BLaER1 (cell line): Measurements from ENCODE around the gene WNT8A.
"Not testable (repeated sequence)": the region's sequence is repeated elsewhere in the genome, so short reads cannot be mapped to it uniquely, and the experiment has no call there.

ENCODE experiments used
- H3K27ac ChIP-seq: shearing (Covaris generic); formaldehyde crosslinking; 2 replicates; pipeline ENCODE4 v1.8.1; 2022
- H3K27me3 ChIP-seq: shearing (Covaris generic); formaldehyde crosslinking; 2 replicates; pipeline ENCODE4 v1.8.1; 2022
- H3K36me3 ChIP-seq: shearing (Covaris generic); formaldehyde crosslinking; 2 replicates; pipeline ENCODE4 v1.8.1; 2022
- H3K4me1 ChIP-seq: shearing (Covaris generic); formaldehyde crosslinking; 2 replicates; pipeline ENCODE4 v1.8.1; 2022
- H3K4me2 ChIP-seq: shearing (Covaris generic); formaldehyde crosslinking; 2 replicates; pipeline ENCODE4 v1.8.1; 2022
- H3K4me3 ChIP-seq: shearing (Covaris generic); formaldehyde crosslinking; 2 replicates; pipeline ENCODE4 v1.8.1; 2022
- H3K9ac ChIP-seq: shearing (Covaris generic); formaldehyde crosslinking; 2 replicates; pipeline ENCODE4 v1.8.1; 2022
- H3K9me3 ChIP-seq: shearing (Covaris generic); formaldehyde crosslinking; 2 replicates; pipeline ENCODE4 v1.8.1; 2022
- H4K20me1 ChIP-seq: shearing (Covaris generic); formaldehyde crosslinking; 2 replicates; pipeline ENCODE4 v1.8.1; 2022
- Cebpa-rat ChIP-seq: shearing (Covaris generic); IDR thresholded peaks from 2 replicates; pipeline ENCODE4 v1.8.1; 2022

WNT8A gene, protein sequence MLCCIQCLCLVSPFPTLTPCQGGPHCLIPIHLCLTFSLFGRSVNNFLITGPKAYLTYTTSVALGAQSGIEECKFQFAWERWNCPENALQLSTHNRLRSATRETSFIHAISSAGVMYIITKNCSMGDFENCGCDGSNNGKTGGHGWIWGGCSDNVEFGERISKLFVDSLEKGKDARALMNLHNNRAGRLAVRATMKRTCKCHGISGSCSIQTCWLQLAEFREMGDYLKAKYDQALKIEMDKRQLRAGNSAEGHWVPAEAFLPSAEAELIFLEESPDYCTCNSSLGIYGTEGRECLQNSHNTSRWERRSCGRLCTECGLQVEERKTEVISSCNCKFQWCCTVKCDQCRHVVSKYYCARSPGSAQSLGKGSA

DNA sequence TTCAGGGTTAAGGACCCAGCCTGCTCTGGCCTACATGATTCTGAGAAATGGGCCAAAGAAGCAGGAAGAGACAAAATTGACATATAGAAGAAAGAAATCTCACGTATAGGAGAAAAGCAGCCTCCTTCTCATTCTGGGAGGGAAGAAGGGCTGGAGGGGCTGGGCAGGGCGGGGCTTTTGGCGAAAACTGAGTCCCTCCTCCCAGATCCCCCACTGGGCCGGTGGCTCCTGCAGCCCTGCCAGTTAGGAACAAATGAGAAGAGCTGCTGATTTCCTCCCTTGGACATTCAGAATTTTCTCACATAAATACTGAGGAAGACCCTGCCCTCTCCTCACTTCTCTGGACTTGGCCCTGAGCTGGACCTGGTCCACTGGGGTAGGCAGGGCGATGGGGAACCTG lies at the start of gene WNT8A:
Gene WNT8A, plus strand, starts transcription at position 332 of the 400 bp plus-strand sequence. CDS start 95 bp downstream, outside the sequence.
- Histone ChIP-seq H3K36me3 (no peaks in the 10 kb centered on the region), H3K4me1 (peaks cover 8% of the 10 kb centered on the region), H3K9me3 (no peaks in the 10 kb centered on the region), H3K9ac (no peak within 1 kb of the TSS), H4K20me1 (no peaks in the 10 kb centered on the region), H3K27me3 (no peaks in the 10 kb centered on the region), H3K4me2 (no peak within 1 kb of the TSS), H3K27ac (no peak within 1 kb of the TSS), H3K4me3 (no peak within 1 kb of the TSS)
- no peak for TF ChIP-seq Cebpa-rat

DNA sequence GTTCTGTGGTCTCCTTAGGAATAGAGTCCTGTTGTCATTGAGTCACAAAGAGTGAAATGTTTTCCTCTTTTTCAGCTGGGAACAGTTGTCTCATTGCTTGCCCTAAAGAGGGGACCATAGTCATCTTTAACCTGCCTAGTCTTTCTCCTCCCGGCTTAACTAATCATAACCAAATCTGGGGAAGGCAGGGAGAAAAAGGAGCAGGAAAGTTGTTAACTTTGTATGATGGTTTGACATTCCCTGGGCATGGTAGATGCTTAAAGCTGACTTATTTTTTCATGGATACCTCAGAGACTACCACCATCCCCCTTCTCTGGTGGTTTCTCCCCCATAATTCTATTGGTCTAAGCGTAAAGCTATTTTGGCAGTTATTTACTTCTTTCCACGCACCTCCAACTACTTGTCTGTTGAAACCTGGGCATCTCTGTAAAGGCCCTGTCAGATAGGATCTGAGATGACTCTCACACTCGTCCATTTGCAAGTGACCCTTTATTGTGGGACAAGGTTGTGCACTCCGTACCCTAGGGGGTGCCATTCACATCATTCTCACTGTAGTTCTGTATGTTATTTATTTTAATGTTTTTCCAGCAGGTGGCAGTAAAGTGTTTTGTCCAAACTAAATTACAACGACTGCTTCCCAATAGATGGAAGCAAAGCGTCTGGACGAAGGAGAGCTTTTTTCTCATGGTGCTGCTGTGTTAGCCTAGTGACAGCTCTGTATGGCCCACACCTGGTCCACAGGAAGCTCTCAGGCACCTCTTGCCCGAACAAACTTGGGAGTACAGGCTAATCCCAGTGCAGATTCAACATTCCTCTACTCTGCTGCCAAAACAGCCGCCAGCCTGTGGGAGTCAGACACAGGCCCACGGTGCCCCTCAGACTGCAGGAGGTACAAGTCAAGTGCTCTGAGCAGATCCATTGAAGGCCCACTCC lies 48.0 kb upstream of the WNT8A start:
- Histone ChIP-seq H3K36me3 (no peaks in the 10 kb centered on the region), H3K27me3 (no peaks in the 10 kb centered on the region), H3K4me2 (0 out of 2 replicates have a peak overlapping the region, but pooled peaks have one; percentile 11), H3K9me3 (no peaks in the 10 kb centered on the region), H3K4me1 (peaks cover 19% of the 10 kb centered on the region), H3K9ac (no peak overlapping the region), H4K20me1 (peaks cover 19% of the 10 kb centered on the region), H3K27ac (no peak overlapping the region), H3K4me3 (no peak overlapping the region)
- TF ChIP-seq Cebpa-rat = no peak

DNA sequence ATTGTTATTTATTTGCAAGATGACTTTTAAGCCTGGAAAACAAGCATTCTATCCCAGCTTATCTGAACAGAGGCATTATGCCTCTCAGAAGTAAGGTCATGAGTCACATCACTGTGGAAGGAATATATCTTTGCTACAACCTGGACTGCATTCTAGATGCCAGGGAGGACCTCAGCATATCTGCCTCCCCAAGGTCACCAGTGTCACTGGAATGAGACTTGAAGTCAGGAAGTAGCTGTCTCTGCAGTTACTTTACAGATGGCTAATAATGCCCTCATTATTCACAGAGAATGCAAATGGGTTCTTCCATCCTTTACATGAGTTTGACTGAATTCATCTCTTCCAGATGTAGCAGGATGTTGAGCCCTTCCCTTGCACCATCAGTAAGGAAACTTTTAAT lies 46.6 kb upstream of the WNT8A start:
- H3K4me2 ChIP-seq = no peak overlapping the region
- H3K27ac ChIP-seq = no peak overlapping the region

DNA sequence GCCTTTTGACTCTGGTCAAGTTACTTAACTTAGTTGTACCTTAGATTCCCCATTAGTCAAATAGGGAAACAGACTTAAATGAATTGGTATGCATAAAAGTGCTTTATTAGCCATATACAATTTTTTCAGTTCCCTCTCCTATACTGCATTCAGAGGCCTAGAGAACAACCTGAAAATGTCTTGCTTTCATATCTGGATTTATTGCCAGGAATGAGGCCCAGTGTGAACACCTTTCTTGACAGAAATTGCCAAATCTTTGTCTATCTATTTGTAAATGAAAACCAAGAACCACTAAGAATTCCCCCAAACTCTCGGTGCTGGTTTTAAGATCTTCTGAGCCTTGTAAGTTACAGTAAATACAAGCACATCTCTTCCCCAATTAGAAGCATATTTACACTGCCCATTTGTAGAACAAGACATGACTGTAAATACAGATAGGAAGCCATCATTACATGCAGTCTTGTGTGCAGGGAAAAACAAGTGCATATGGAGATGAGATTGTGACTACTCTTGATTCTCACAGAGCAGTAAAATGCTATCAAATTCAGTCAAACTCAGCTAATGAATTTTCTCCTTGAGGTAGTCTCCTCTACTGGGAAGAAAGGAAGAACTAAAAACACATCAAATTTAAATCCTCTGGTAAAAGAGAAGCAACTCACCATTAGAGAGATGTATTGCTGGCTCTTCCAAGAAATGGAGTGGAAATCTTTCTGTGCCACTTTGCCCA lies 45.8 kb upstream of the WNT8A start:
- no peaks in the 10 kb centered on the region for H4K20me1 ChIP-seq
- H3K4me2 ChIP-seq = no peak overlapping the region
- H3K4me3 ChIP-seq = no peak overlapping the region
- no peak overlapping the region for H3K9ac ChIP-seq
- no peaks in the 10 kb centered on the region for H3K27me3 ChIP-seq
- peaks cover 13% of the 10 kb centered on the region for H3K4me1 ChIP-seq
- no peak overlapping the region for H3K27ac ChIP-seq
- H3K9me3 ChIP-seq = no peaks in the 10 kb centered on the region
- no peak for TF ChIP-seq Cebpa-rat
- no peaks in the 10 kb centered on the region for H3K36me3 ChIP-seq

More for the DNA sequence above, 46.6 kb upstream of the WNT8A start:
- H3K9me3 ChIP-seq = no peaks in the 10 kb centered on the region
- H3K4me1 ChIP-seq = peaks cover 13% of the 10 kb centered on the region
- no peak for TF ChIP-seq Cebpa-rat
- no peak overlapping the region for H3K9ac ChIP-seq
- H3K27me3 ChIP-seq = no peaks in the 10 kb centered on the region
- H3K4me3 ChIP-seq = no peak overlapping the region
- no peaks in the 10 kb centered on the region for H3K36me3 ChIP-seq
- peaks cover 5% of the 10 kb centered on the region for H4K20me1 ChIP-seq

DNA sequence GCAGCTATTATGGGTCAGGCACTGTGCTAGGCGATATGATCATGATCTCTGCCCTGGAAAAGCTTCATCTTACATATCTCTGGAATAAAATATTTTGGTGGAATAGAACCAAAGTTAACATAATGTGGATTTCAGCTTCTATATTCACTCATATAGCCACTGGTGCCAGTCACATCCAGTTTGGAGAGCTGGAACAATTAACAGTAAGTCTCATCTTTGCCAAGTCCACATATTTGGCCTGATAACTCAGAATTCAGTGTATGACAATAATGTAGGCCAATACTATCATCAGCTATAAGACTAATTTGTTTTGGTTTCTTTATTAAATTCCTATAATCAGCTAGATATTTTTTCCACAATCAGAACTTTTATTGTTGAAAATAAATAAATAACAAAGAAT lies 45.0 kb upstream of the WNT8A start:
- no peaks in the 10 kb centered on the region for H3K9me3 ChIP-seq
- H3K4me1 ChIP-seq = peaks cover 8% of the 10 kb centered on the region
- no peak overlapping the region for H3K9ac ChIP-seq
- no peaks in the 10 kb centered on the region for H3K27me3 ChIP-seq
- TF ChIP-seq Cebpa-rat = no peak
- no peaks in the 10 kb centered on the region for H4K20me1 ChIP-seq
- no peak overlapping the region for H3K4me2 ChIP-seq
- no peaks in the 10 kb centered on the region for H3K36me3 ChIP-seq
- H3K27ac ChIP-seq = no peak overlapping the region
- no peak overlapping the region for H3K4me3 ChIP-seq

DNA sequence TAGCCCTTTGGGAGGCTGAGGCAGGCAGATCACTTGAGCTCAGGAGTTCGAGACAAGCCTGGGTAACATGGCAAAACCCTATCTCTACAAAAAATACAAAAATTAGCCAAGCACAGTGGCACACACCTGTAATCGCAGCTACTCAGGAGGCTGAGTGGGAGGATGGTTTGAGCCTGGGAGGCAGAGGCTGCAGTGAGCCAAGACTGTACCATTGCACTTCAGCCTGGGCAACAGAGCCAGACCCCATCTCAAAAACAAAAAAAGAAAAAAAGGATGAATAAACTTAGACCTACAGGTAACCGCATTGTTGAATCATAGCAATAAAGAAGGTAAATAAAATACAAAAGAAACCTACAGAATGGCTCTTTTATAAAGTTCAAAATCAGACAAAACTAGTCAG lies 38.5 kb upstream of the WNT8A start:
- not testable (repeated sequence) for H4K20me1 ChIP-seq, H3K4me2 ChIP-seq, H3K27me3 ChIP-seq, H3K27ac ChIP-seq, H3K9ac ChIP-seq, H3K4me3 ChIP-seq, H3K36me3 ChIP-seq
- Histone ChIP-seq H3K4me1 (peaks cover 17% of the 10 kb centered on the region; the same call in 1 of the 2 replicates), H3K9me3 (peaks cover 10% of the 10 kb centered on the region; the same call in 1 of the 2 replicates)

DNA sequence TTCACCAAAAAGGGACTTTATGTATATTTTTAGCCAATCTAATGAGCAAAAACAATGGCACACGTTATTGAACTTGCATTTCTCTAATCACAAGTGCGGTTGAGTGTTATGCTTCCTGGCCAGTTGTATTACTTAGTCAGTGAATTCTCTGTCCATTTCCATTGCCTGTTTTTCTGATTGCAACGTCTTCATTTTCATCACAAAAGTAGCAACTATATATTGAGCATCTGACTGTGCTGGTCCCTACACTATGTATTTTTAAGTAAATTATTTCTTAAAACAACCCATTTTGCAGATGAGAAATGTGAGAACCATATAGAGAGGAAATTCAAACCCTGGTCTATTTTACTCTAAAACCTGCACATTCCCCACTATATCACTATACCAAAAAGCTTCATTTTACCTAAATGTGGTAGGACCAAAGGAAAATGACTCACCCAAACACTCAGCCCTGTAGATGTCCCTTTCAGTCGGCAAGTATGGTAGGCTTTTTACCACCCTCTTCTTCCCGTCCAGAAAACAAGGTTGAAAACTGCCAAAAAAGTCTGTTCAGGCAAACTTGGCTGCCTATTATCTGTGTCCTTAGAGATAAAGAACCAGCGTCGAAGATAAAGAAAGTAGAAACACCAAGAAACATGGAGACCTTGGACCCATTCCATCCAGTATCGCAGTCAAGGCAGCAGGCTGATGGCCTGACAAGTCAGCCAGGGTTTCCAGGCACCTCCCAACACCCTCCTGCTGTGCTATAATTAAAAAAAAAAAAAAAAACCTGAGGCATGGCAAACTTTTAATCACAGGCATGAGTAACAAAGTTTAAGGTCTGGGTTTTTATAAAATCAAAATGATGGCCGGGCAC lies 32.2 kb upstream of the WNT8A start:
- no peaks in the 10 kb centered on the region for H3K27me3 ChIP-seq
- H3K4me2 ChIP-seq = no peak overlapping the region
- H3K4me3 ChIP-seq = no peak overlapping the region
- no peak overlapping the region for H3K9ac ChIP-seq
- no peaks in the 10 kb centered on the region for H3K4me1 ChIP-seq
- H3K36me3 ChIP-seq = no peaks in the 10 kb centered on the region
- H3K27ac ChIP-seq = no peak overlapping the region
- TF ChIP-seq Cebpa-rat = no peak
- no peaks in the 10 kb centered on the region for H4K20me1 ChIP-seq
- no peaks in the 10 kb centered on the region for H3K9me3 ChIP-seq

DNA sequence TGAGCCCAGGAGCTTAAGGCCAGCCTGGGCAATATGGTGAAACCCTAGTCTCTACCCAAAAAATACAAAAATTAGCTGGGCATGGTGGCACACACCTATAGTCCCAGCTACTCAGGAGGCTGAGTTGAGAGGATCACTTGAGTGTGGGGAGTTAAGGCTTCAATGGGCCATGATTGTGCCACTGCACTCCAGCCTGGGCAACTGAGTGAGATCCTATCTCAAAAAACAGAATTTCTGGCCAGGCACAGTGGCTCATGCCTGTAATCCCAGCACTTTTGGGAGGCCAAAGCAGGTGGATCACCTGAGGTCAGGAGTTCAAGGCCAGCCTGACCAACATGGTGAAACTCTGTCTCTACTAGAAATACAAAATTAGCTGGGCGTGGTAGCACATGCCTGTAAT lies 31.1 kb upstream of the WNT8A start:
- H3K27me3 ChIP-seq, H3K27ac ChIP-seq, H3K9ac ChIP-seq, H4K20me1 ChIP-seq, H3K4me1 ChIP-seq, H3K36me3 ChIP-seq, H3K4me2 ChIP-seq, H3K9me3 ChIP-seq, H3K4me3 ChIP-seq: not testable (repeated sequence)

DNA sequence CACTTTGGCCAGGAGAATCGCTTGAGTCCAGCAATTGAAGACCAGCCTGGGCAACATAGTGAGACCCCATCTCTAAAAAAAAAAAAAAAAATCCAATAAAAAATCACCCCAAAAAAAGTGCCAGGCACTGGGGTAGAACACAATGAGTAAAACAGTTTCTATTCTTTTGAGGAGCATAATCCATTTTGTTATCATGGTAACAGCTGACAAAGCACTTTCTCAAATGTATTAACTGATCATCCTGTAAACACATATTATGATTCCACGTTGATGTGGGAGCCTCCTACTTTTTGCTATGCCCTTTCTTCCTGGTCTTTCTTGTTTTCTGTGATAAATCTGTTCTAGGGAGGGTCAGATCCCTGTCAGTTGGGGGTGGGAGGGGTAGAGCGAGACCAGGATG lies 30.3 kb upstream of the WNT8A start:
- no peak overlapping the region for H3K4me2 ChIP-seq
- H3K4me1 ChIP-seq = no peaks in the 10 kb centered on the region
- H3K9me3 ChIP-seq = no peaks in the 10 kb centered on the region
- H3K4me3 ChIP-seq = no peak overlapping the region
- no peak overlapping the region for H3K9ac ChIP-seq
- H3K27me3 ChIP-seq = no peaks in the 10 kb centered on the region
- no peaks in the 10 kb centered on the region for H3K36me3 ChIP-seq
- no peaks in the 10 kb centered on the region for H4K20me1 ChIP-seq
- H3K27ac ChIP-seq = no peak overlapping the region
- TF ChIP-seq Cebpa-rat = no peak
